Progenitor cell of endocrine pancreas (in vitro differentiated cells): ENCODE measurements around the gene LRRC74B. TPM values are rescaled to one million over a fixed set of nuclear protein-coding genes. Genes with fewer than 3 reads are reported as not detected.

ENCODE experiments used
- DNase-seq: peaks from one replicate; pipeline ENCODE4 v3.0.0; 2021; ENCODE audit warnings: low spot score; ENCODE audit not compliant: unreplicated experiment
- H3K27ac Mint-ChIP-seq: 2 replicates; pipeline ENCODE4 v1.8.0; 2021; ENCODE audit warnings: mild to moderate bottlenecking, moderate library complexity, mixed read lengths
- H3K27me3 Mint-ChIP-seq: 2 replicates; pipeline ENCODE4 v1.8.0; 2021; ENCODE audit warnings: mixed read lengths
- H3K36me3 Mint-ChIP-seq: 2 replicates; pipeline ENCODE4 v1.8.0; 2022; ENCODE audit warnings: mixed read lengths; ENCODE audit not compliant: insufficient read depth
- H3K4me1 Mint-ChIP-seq: 2 replicates; pipeline ENCODE4 v1.8.0; 2021; ENCODE audit warnings: low read depth, mixed read lengths
- H3K4me3 Mint-ChIP-seq: 2 replicates; pipeline ENCODE4 v1.8.0; 2021; ENCODE audit warnings: low read depth, mild to moderate bottlenecking, moderate library complexity, mixed read lengths
- H3K9me3 Mint-ChIP-seq: 2 replicates; pipeline ENCODE4 v1.8.0; 2021; ENCODE audit warnings: low read depth, mixed read lengths
- total RNA-seq: library from RNA; stranded (reverse); gene quantifications from 2 replicates; pipeline ENCODE4 v1.2.1, GENCODE V29; 2021
- TF ChIP-seq, protein P1 (sequence below): fragments of 200-600 bp; sonication (generic); IDR thresholded peaks from one replicate; pipeline ENCODE4 v1.5.0; 2021; ENCODE audit warnings: antibody characterized with exemption, mild to moderate bottlenecking; ENCODE audit not compliant: unreplicated experiment

Gene LRRC74B
- total RNA-seq, 1 donor from 2014 or later, result 0.72 TPM

- H3K27ac Mint-ChIP-seq, result no peak overlapping the region
- no peaks in the 10 kb centered on the region for H3K4me1 Mint-ChIP-seq
- DNase-seq, result no peak
- TF ChIP-seq, protein P1, sequence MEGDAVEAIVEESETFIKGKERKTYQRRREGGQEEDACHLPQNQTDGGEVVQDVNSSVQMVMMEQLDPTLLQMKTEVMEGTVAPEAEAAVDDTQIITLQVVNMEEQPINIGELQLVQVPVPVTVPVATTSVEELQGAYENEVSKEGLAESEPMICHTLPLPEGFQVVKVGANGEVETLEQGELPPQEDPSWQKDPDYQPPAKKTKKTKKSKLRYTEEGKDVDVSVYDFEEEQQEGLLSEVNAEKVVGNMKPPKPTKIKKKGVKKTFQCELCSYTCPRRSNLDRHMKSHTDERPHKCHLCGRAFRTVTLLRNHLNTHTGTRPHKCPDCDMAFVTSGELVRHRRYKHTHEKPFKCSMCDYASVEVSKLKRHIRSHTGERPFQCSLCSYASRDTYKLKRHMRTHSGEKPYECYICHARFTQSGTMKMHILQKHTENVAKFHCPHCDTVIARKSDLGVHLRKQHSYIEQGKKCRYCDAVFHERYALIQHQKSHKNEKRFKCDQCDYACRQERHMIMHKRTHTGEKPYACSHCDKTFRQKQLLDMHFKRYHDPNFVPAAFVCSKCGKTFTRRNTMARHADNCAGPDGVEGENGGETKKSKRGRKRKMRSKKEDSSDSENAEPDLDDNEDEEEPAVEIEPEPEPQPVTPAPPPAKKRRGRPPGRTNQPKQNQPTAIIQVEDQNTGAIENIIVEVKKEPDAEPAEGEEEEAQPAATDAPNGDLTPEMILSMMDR, result no peak
- no peaks in the 10 kb centered on the region for H3K36me3 Mint-ChIP-seq
- peaks cover 4% of the 10 kb centered on the region for H3K9me3 Mint-ChIP-seq
- H3K27me3 Mint-ChIP-seq, result peaks cover 4% of the 10 kb centered on the region
- H3K4me3 Mint-ChIP-seq, result no peak overlapping the region
Observed at GRCh38 chr22:21064917-21065864, 19.4 kb downstream of the LRRC74B start.

DNA sequence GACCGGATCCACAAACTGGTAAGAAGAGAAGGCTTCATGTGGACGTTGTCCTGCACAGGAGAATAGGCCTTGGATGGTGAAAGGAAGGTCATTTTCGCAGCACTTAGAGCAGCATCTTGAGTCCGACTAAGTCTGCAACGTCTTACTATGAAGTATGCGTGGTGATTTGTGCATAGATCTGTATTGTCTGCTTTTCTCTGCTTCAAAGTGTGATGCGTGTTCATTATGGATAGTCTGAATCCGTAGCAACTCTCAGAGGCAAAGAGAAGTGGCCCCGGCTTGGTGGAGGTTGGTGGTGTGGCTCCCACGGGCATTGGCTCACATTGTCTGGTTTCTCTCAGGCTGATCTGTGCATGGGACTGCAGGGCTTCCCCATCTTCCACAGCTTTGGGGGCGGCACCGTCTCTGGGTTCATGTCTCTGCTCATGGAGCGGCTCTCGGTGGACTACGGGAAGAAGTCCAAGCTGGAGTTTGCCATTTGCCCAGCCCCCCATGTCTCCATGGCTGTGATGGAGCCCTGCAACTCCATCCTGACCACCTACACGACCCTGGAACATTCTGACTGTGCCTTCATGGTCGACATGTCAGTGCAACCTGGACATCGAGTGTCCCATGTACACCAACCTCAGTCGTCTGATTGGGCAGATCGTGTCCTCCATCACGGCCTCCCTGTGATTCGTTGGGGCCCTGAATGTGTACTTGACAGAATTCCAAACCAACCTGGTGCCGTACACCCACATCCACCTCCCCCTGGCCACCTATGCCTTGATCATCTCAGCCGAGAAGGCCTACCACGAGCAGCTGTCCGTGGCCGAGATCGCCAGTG lies 21.5 kb downstream of the LRRC74B start:
- peaks cover 2% of the 10 kb centered on the region for H3K9me3 Mint-ChIP-seq
- no peak for DNase-seq
- peaks cover 4% of the 10 kb centered on the region for H3K27me3 Mint-ChIP-seq
- H3K27ac Mint-ChIP-seq, result no peak overlapping the region
- no peaks in the 10 kb centered on the region for H3K36me3 Mint-ChIP-seq
- no peaks in the 10 kb centered on the region for H3K4me1 Mint-ChIP-seq
- TF ChIP-seq, protein P1, result no peak
- H3K4me3 Mint-ChIP-seq, result no peak overlapping the region

- H3K36me3 Mint-ChIP-seq, result no peaks in the 10 kb centered on the region
- no peak overlapping the region for H3K4me3 Mint-ChIP-seq
- H3K9me3 Mint-ChIP-seq, result peaks cover 3% of the 10 kb centered on the region
- no peak for DNase-seq
- TF ChIP-seq, protein P1, result no peak
- no peaks in the 10 kb centered on the region for H3K4me1 Mint-ChIP-seq
- H3K27ac Mint-ChIP-seq, result no peak overlapping the region
- peaks cover 4% of the 10 kb centered on the region for H3K27me3 Mint-ChIP-seq
Observed at GRCh38 chr22:21067901-21068680, 22.3 kb downstream of the LRRC74B start.

- H3K36me3 Mint-ChIP-seq, result no peaks in the 10 kb centered on the region
- H3K4me1 Mint-ChIP-seq, result no peaks in the 10 kb centered on the region
- TF ChIP-seq, protein P1, result no peak
- no peak overlapping the region for H3K4me3 Mint-ChIP-seq
- no peak overlapping the region for H3K27ac Mint-ChIP-seq
- no peak for DNase-seq
- H3K9me3 Mint-ChIP-seq, result peaks cover 3% of the 10 kb centered on the region
- peaks cover 4% of the 10 kb centered on the region for H3K27me3 Mint-ChIP-seq
Observed at GRCh38 chr22:21068681-21069276, 23.0 kb downstream of the LRRC74B start.
